Esophagus squamous epithelium (tissue), 5 donors: ENCODE data around the gene MATK. TPM values are rescaled to one million over a fixed set of nuclear protein-coding genes. Genes with fewer than 3 reads are reported as not detected.

ENCODE experiments used
- DNase-seq: peaks from one replicate; lab custom pipeline; 2025; lab: John Stamatoyannopoulos, UW
- H3K27ac ChIP-seq, 4 donors: fragments of 200-600 bp; sonication (generic); one replicate each; pipeline ENCODE4 v1.5.1; 2016 to 2019; ENCODE audit warnings: mild to moderate bottlenecking in 1 of 4
- H3K27me3 ChIP-seq, 4 donors: fragments of 200-600 bp; sonication (generic); 1 replicate in 3 of 4; 2 replicates in 1 of 4; pipeline versions ENCODE4 v1.5.1 to v1.6.0; 2017 to 2021; ENCODE audit warnings: antibody characterized with exemption in 1 of 4
- H3K36me3 ChIP-seq, 3 donors: fragments of 200-600 bp; sonication (generic); one replicate each; pipeline ENCODE4 v1.5.1; 2016 to 2019
- H3K4me1 ChIP-seq, 3 donors: fragments of 200-600 bp; sonication (generic); one replicate each; pipeline ENCODE4 v1.5.1; 2017 to 2019
- H3K4me3 ChIP-seq, 4 donors: fragments of 200-600 bp; sonication (generic); 1 replicate in 3 of 4; 2 replicates in 1 of 4; pipeline ENCODE4 v1.5.1; 2016 to 2019; ENCODE audit warnings: mild to moderate bottlenecking in 2 of 4, moderate library complexity in 1 of 4
- H3K9me3 ChIP-seq, 3 donors: fragments of 200-600 bp; sonication (generic); one replicate each; pipeline ENCODE4 v1.5.1; 2016 to 2019
- CTCF ChIP-seq, 6 experiments: fragments of 450-650 bp in 4 of 6; fragments of 200-600 bp in 2 of 6; sonication (generic) in 2 of 6; IDR thresholded peaks; one replicate each; pipeline ENCODE4 v1.5.1; 2016 to 2019; ENCODE audit warnings: antibody characterized with exemption in 6 of 6, mild to moderate bottlenecking in 4 of 6, moderate library complexity in 4 of 6
- POLR2A ChIP-seq, 4 donors: fragments of 450-650 bp; IDR thresholded peaks; one replicate each; pipeline ENCODE4 v1.6.1; 2017; ENCODE audit warnings: antibody characterized with exemption in 4 of 4, mild to moderate bottlenecking in 4 of 4, moderate library complexity in 3 of 4
- WGBS, 2 donors: methylation state at CpG; one replicate each; pipeline ENCODE4 v1.1.5; 2018; 5-methylcytosine and 5-hydroxymethylcytosine counted together
- intact Hi-C: fragments of 100-400 bp; cut with DNase I; formaldehyde crosslinking; loops from one replicate; pipeline ENCODE4 v1.15.0; 2022
- total RNA-seq, 4 donors: library from RNA; depleted of rRNA; stranded (reverse); fragments of >200 nt; gene quantifications; one replicate each; pipeline ENCODE4 v1.1.0, GENCODE V29; 2016
- donor health status: DM: yes; HTN: yes; CAD: no.

Gene MATK
- total RNA-seq, 4 donors from 2014 or later = 1.1 to 4.4 (median 2.1) TPM; not detected in 1

DNA sequence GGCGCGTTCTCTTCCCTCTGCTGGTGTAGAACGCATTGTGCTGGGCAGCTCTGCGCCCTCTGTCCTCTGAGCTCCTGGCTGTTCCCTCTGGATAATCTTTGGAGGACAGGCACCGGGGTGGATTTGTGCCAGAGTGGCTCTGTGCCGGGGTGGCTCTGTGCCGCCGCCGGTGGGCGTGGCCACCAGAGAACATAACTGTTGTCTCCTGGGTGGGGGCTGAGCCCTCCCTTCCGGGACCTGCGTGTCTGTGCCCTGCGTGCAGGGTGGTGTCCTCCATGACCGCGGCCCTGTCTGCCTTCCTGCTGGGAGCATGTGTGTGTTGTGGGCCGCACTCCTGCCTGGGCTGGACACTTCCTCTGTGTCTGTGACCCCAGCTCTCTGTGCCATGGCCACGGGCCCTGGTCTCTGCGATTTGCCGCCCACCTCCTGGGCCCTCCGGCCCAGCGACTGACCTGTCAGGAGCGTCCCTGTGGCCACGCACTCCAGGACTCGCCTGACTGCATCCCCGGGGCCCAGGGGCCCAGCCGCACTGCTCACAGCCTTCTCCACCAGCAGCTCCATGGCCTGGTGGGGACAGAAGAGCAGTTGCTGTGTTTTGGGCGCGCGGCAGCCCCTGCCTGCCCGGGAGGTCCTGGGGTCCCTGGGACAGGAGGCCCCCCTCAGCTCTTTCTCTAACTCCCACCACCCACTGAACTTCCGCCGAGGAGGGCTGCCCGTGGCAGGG, 22.4 kb upstream of the MATK start:
- no peak for DNase-seq
- Histone ChIP-seq H3K27ac (no peak overlapping the region), H3K27me3 (peaks cover 0 to 18% (median 0%) of the 10 kb centered on the region in 4 donors), H3K4me3 (no peak overlapping the region), H3K36me3 (no peaks in the 10 kb centered on the region), H3K4me1 (peaks cover 0 to 17% (median 4%) of the 10 kb centered on the region in 3 donors), H3K9me3 (no peaks in the 10 kb centered on the region)
- 57 to 64% methylated on average over 7 to 9 of the region's 33 CpGs for WGBS, 2 donors
- intact Hi-C loops = no loop called here
- TF ChIP-seq POLR2A (IDR thresholded peaks at IDR 0.05) = no peak
- no peak for TF ChIP-seq CTCF (IDR thresholded peaks at IDR 0.05)

DNA sequence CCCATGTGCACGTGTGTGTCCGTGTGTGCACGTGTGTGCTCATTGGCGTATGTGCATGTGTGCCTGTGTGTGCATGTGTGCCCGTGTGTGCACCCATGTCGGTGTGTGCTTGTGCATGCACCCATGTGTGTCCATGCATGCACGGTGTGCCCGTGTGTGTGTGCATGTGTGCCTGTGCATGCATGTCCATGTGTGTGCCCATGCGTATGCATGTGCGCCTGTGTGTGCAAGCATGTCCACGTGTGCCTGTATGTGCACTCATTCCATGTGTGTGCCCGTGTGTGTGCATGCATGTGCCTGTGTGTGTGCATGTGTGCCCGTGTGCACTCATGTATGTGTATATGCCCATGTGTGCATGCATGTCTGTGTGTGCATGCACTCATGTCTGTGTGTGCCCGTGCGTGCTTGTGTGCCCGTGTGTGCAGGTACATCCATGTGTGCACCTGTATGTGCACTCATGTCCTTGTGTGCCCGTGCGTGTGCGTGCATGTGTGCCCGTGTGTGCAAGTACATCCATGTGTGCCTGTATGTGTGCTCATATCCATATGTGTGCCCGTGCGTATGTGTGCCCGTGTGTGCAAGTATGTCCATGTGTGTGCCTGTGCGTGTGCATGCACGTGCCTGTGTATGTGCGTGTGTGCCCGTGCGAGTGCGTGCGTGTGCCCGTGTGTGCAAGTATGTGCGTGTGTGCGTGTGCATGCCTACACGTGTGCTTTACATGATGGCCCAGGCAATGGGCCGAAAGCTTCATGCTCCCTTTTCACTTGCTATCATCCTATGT, 21.6 kb upstream of the MATK start:
- Histone ChIP-seq H3K4me3 (no peak overlapping the region), H3K4me1 (peaks cover 0 to 9% (median 0%) of the 10 kb centered on the region in 3 donors), H3K27me3 (peaks cover 0 to 25% (median 0%) of the 10 kb centered on the region in 4 donors), H3K9me3 (no peaks in the 10 kb centered on the region), H3K27ac (no peak overlapping the region), H3K36me3 (no peaks in the 10 kb centered on the region)
- intact Hi-C loops = no loop called here
- no peak for DNase-seq
- 91 to 93% methylated on average over 17 to 22 of the region's 35 CpGs for WGBS, 2 donors
- TF ChIP-seq CTCF (IDR thresholded peaks at IDR 0.05) = no peak
- no peak for TF ChIP-seq POLR2A (IDR thresholded peaks at IDR 0.05)

GRCh38 chr19:3807131-3807480, 20.9 kb upstream of the MATK start:
- Histone ChIP-seq H3K27me3 (peaks cover 0 to 31% (median 0%) of the 10 kb centered on the region in 4 donors), H3K4me3 (no peak overlapping the region), H3K4me1 (peaks cover 0 to 5% (median 0%) of the 10 kb centered on the region in 3 donors), H3K9me3 (no peaks in the 10 kb centered on the region), H3K36me3 (no peaks in the 10 kb centered on the region), H3K27ac (no peak overlapping the region)
- DNase-seq = no peak
- intact Hi-C loops = no loop called here
- WGBS, 2 donors = 65% methylated on average over 4 of the region's 19 CpGs; no CpG with 5 or more reads in 1 of the 2 donors
- TF ChIP-seq CTCF (IDR thresholded peaks at IDR 0.05) = no peak
- no peak for TF ChIP-seq POLR2A (IDR thresholded peaks at IDR 0.05)

- Histone ChIP-seq H3K9me3 (no peaks in the 10 kb centered on the region), H3K27me3 (peaks cover 0 to 42% (median 0%) of the 10 kb centered on the region in 4 donors), H3K27ac (no peak overlapping the region), H3K36me3 (no peaks in the 10 kb centered on the region), H3K4me1 (peaks cover 10 to 18% (median 11%) of the 10 kb centered on the region in 3 donors), H3K4me3 (no peak overlapping the region)
- no peak for TF ChIP-seq CTCF (IDR thresholded peaks at IDR 0.05)
- no peak for TF ChIP-seq POLR2A (IDR thresholded peaks at IDR 0.05)
- 87 to 93% methylated on average over 2 to 22 of the region's 29 CpGs for WGBS, 2 donors
- intact Hi-C loops = no loop called here
- DNase-seq = no peak
Measured at GRCh38 chr19:3805859-3806258, 19.7 kb upstream of the MATK start.

- TF ChIP-seq CTCF (IDR thresholded peaks at IDR 0.05) (no peak), POLR2A (IDR thresholded peaks at IDR 0.05) (no peak)
- no peak for DNase-seq
Measured at GRCh38 chr19:3804429-3804828, 18.2 kb upstream of the MATK start.

More at GRCh38 chr19:3804429-3804828, 18.2 kb upstream of the MATK start:
- Histone ChIP-seq H3K27ac (no peak overlapping the region), H3K4me1 (peaks cover 10 to 20% (median 12%) of the 10 kb centered on the region in 3 donors), H3K27me3 (peaks cover 0 to 49% (median 0%) of the 10 kb centered on the region in 4 donors), H3K9me3 (no peaks in the 10 kb centered on the region), H3K36me3 (no peaks in the 10 kb centered on the region), H3K4me3 (no peak overlapping the region)
- intact Hi-C loops = no loop called here
- 57% methylated on average over 7 of the region's 13 CpGs; no CpG with 5 or more reads in 1 of the 2 donors for WGBS, 2 donors
